Measurements from ENCODE around the gene TUBGCP6. TPM values are rescaled to one million over a fixed set of nuclear protein-coding genes. Genes with fewer than 3 reads are reported as not detected.

TUBGCP6 gene
- total and polyA plus RNA-seq, 10 of the 15 experiments (the other 5 are each of a cell fraction or from before 2014, with no cell fraction given): 0.74 to 41.4 (median 19.4) TPM

DNA sequence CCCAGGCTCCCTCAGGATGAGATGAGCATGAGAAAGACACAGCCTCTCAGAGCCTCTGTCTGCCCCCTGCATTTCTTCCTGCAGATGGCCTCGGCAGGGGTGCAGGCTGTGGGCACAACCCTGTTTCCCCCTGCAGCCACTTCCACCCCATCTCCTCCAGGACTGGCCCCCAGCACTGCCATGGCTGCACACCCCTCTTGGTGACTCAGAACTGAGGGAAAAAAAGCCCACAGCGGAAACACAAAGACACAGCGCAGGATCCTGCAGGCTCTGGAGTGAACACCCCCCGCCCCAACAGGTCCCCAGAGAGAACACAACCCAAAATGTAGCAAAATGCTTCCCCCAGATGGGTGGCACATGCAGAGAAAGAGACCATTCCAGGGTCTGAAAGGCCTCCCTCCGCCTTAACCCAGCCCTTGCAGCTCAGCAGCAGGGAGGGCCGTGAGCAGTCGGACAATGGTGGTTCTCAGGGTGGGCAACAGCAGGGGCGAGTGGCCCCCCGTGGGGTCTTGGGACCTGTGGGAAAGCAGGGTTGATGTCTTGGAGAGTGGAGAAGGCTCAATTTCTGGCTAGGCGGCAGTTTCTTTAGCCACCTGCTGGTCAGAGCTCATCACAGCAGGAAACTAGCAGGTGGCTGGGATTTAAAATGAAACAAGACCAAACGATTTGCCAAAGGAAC is 8.0 kb downstream of the TUBGCP6 start (continued):
- TF ChIP-seq, protein P1, sequence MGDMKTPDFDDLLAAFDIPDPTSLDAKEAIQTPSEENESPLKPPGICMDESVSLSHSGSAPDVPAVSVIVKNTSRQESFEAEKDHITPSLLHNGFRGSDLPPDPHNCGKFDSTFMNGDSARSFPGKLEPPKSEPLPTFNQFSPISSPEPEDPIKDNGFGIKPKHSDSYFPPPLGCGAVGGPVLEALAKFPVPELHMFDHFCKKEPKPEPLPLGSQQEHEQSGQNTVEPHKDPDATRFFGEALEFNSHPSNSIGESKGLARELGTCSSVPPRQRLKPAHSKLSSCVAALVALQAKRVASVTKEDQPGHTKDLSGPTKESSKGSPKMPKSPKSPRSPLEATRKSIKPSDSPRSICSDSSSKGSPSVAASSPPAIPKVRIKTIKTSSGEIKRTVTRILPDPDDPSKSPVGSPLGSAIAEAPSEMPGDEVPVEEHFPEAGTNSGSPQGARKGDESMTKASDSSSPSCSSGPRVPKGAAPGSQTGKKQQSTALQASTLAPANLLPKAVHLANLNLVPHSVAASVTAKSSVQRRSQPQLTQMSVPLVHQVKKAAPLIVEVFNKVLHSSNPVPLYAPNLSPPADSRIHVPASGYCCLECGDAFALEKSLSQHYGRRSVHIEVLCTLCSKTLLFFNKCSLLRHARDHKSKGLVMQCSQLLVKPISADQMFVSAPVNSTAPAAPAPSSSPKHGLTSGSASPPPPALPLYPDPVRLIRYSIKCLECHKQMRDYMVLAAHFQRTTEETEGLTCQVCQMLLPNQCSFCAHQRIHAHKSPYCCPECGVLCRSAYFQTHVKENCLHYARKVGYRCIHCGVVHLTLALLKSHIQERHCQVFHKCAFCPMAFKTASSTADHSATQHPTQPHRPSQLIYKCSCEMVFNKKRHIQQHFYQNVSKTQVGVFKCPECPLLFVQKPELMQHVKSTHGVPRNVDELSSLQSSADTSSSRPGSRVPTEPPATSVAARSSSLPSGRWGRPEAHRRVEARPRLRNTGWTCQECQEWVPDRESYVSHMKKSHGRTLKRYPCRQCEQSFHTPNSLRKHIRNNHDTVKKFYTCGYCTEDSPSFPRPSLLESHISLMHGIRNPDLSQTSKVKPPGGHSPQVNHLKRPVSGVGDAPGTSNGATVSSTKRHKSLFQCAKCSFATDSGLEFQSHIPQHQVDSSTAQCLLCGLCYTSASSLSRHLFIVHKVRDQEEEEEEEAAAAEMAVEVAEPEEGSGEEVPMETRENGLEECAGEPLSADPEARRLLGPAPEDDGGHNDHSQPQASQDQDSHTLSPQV (IDR thresholded peaks at IDR 0.05): no peak
- TF ChIP-seq RAD21 (IDR thresholded peaks at IDR 0.05; ENCODE audit: insufficient read depth, low read depth, low read length) (peak; percentile 33), ZNF207 (IDR thresholded peaks at IDR 0.05; ENCODE audit: borderline replicate concordance) (no peak), KLF5 (IDR thresholded peaks at IDR 0.05; ENCODE audit: partially characterized antibody) (no peak), POU2F2 (IDR thresholded peaks at IDR 0.05; ENCODE audit: borderline replicate concordance, low read depth, low read length) (no peak)
- TF ChIP-seq, protein P2, sequence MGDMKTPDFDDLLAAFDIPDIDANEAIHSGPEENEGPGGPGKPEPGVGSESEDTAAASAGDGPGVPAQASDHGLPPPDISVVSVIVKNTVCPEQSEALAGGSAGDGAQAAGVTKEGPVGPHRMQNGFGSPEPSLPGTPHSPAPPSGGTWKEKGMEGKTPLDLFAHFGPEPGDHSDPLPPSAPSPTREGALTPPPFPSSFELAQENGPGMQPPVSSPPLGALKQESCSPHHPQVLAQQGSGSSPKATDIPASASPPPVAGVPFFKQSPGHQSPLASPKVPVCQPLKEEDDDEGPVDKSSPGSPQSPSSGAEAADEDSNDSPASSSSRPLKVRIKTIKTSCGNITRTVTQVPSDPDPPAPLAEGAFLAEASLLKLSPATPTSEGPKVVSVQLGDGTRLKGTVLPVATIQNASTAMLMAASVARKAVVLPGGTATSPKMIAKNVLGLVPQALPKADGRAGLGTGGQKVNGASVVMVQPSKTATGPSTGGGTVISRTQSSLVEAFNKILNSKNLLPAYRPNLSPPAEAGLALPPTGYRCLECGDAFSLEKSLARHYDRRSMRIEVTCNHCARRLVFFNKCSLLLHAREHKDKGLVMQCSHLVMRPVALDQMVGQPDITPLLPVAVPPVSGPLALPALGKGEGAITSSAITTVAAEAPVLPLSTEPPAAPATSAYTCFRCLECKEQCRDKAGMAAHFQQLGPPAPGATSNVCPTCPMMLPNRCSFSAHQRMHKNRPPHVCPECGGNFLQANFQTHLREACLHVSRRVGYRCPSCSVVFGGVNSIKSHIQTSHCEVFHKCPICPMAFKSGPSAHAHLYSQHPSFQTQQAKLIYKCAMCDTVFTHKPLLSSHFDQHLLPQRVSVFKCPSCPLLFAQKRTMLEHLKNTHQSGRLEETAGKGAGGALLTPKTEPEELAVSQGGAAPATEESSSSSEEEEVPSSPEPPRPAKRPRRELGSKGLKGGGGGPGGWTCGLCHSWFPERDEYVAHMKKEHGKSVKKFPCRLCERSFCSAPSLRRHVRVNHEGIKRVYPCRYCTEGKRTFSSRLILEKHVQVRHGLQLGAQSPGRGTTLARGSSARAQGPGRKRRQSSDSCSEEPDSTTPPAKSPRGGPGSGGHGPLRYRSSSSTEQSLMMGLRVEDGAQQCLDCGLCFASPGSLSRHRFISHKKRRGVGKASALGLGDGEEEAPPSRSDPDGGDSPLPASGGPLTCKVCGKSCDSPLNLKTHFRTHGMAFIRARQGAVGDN (IDR thresholded peaks at IDR 0.05): no peak
